Lower lobe of right lung (tissue), 2 donors: Measurements from ENCODE around the gene CALU. TPM values are rescaled to one million over a fixed set of nuclear protein-coding genes. Genes with fewer than 3 reads are reported as not detected.

ENCODE experiments used
- ATAC-seq, 2 donors: fragments of 200-7000 bp; cut with Tn5 transposase; one replicate each; pipeline ENCODE4 v1.9.1; 2020 to 2022; ENCODE audit warnings: mild to moderate bottlenecking in 2 of 2, moderate library complexity in 2 of 2
- DNase-seq: peaks from one replicate; pipeline ENCODE4 v3.0.0-alpha.2; 2020
- H3K27ac ChIP-seq: fragments of 200-600 bp; one replicate; pipeline ENCODE4 v1.8.0; 2022
- H3K27me3 ChIP-seq: fragments of 200-600 bp; one replicate; pipeline ENCODE4 v1.8.0; 2022; ENCODE audit warnings: low read depth
- H3K36me3 ChIP-seq: fragments of 200-600 bp; one replicate; pipeline ENCODE4 v1.8.0; 2022; ENCODE audit warnings: mild to moderate bottlenecking
- H3K4me1 ChIP-seq: fragments of 200-600 bp; one replicate; pipeline ENCODE4 v1.8.0; 2022
- H3K4me3 ChIP-seq: fragments of 200-600 bp; one replicate; pipeline ENCODE4 v1.8.0; 2022; ENCODE audit warnings: mild to moderate bottlenecking
- H3K9me3 ChIP-seq: fragments of 200-600 bp; one replicate; pipeline ENCODE4 v1.8.0; 2022
- intact Hi-C: fragments of 100-400 bp; cut with DNase I; formaldehyde crosslinking; loops from one replicate; pipeline ENCODE4 v1.11.0; 2022
- total RNA-seq: library from RNA; stranded (reverse); fragmentation: NEBNext Ultra II Directional; extraction: Animal tissue kit (Norgen Biotek cat#: 25700); gene quantifications from one replicate; pipeline ENCODE4 v1.2.1, GENCODE V29; 2021
- TF ChIP-seq, protein P1 (sequence below): fragments of 200-600 bp; IDR thresholded peaks from one replicate; pipeline ENCODE4 v1.8.0; 2022; ENCODE audit warnings: antibody characterized with exemption, mild to moderate bottlenecking
- donor health status: DM: no; HTN: yes; CAD: no; lungs with severe emphysema.

Gene CALU
- total RNA-seq, 1 donor from 2014 or later, result 84.6 TPM

DNA sequence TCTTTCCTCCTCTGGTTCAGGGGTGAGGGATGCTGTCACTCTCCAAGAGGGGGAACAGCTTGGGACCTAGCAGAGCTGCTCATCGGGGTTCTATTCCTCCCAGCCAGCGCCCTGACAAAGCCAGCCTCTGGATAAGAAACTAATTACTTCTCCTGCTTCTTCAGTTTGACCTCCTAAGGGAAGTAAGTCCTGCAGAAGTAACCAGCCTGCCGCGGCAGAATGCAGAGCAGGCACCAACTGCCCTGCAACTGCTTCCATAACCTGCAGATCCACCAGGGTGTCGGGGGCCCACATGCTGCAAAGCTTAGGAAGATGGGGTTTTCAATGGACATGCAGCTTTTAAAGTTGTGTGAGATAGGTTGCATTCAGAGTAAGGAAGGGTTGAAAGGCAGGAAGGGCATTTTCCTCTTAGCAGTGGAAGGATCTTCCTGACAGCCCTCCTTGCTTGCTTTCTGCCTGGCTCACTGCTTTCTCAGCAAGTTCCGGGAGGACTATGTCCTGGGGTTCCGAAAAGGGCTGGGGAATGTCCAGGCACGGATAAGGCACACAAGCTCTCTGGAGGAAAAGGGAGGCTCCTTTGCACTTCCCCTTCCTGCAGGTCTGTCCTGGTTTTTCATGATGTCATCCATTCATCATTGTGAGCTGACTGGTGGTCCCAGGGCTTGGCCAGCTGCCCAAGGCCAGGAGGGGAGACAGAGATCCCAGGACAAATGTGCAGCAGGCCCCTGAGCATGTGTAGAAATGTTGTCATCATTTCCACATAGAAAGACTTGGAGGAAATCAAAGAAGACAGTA is 24.3 kb upstream of the CALU start:
- Histone ChIP-seq H3K27me3 (no peaks in the 10 kb centered on the region), H3K27ac (no peak overlapping the region), H3K4me1 (no peaks in the 10 kb centered on the region), H3K4me3 (no peak overlapping the region), H3K36me3 (no peaks in the 10 kb centered on the region), H3K9me3 (no peaks in the 10 kb centered on the region)
- intact Hi-C loops, result no loop called here
- no peak for DNase-seq
- TF ChIP-seq, protein P1, sequence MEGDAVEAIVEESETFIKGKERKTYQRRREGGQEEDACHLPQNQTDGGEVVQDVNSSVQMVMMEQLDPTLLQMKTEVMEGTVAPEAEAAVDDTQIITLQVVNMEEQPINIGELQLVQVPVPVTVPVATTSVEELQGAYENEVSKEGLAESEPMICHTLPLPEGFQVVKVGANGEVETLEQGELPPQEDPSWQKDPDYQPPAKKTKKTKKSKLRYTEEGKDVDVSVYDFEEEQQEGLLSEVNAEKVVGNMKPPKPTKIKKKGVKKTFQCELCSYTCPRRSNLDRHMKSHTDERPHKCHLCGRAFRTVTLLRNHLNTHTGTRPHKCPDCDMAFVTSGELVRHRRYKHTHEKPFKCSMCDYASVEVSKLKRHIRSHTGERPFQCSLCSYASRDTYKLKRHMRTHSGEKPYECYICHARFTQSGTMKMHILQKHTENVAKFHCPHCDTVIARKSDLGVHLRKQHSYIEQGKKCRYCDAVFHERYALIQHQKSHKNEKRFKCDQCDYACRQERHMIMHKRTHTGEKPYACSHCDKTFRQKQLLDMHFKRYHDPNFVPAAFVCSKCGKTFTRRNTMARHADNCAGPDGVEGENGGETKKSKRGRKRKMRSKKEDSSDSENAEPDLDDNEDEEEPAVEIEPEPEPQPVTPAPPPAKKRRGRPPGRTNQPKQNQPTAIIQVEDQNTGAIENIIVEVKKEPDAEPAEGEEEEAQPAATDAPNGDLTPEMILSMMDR, result no peak
- no peak for ATAC-seq

GRCh38 chr7:128718967-128719642 is 20.1 kb upstream of the CALU start:
- ATAC-seq (no peak), DNase-seq (no peak)
- no peaks in the 10 kb centered on the region for H3K4me1 ChIP-seq
- H3K4me3 ChIP-seq, result no peak overlapping the region
- H3K27ac ChIP-seq, result no peak overlapping the region
- intact Hi-C loops, result no loop called here
- H3K27me3 ChIP-seq, result no peaks in the 10 kb centered on the region
- no peaks in the 10 kb centered on the region for H3K36me3 ChIP-seq
- TF ChIP-seq, protein P1, result no peak
- no peaks in the 10 kb centered on the region for H3K9me3 ChIP-seq

- no peak for DNase-seq
- H3K27me3 ChIP-seq, result no peaks in the 10 kb centered on the region
- H3K4me1 ChIP-seq, result no peaks in the 10 kb centered on the region
- no peaks in the 10 kb centered on the region for H3K36me3 ChIP-seq
- intact Hi-C loops, result no loop called here
- TF ChIP-seq, protein P1, result no peak
- H3K4me3 ChIP-seq, result no peak overlapping the region
- no peaks in the 10 kb centered on the region for H3K9me3 ChIP-seq
- H3K27ac ChIP-seq, result no peak overlapping the region
- ATAC-seq, result no peak
These were observed 17.8 kb upstream of the CALU start for GRCh38 chr7:128721376-128721775.

DNA sequence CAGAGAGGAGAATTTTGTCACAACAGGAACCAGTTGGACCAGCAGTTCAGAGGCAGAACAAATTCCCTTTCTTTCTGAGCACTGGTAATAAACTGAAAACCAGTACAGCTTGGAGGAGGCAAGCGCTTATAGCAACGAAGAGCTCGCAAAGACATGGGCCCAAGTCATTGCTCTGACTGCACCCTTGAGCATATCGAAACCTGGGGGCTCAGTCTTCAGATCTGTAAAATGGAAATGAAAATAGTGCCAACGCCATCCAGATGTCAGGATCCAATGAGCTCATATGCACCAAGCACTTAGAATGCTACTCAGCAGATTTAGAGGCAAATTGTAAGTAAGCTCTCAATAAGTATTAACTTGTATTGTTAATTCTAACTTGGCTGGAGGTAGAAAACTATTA is 14.4 kb upstream of the CALU start:
- no peaks in the 10 kb centered on the region for H3K9me3 ChIP-seq
- no peak for DNase-seq
- no peaks in the 10 kb centered on the region for H3K27me3 ChIP-seq
- TF ChIP-seq, protein P1, result no peak
- H3K4me3 ChIP-seq, result no peak overlapping the region
- ATAC-seq, result no peak
- no peak overlapping the region for H3K27ac ChIP-seq
- H3K4me1 ChIP-seq, result no peaks in the 10 kb centered on the region
- intact Hi-C loops, result no loop called here
- H3K36me3 ChIP-seq, result no peaks in the 10 kb centered on the region

DNA sequence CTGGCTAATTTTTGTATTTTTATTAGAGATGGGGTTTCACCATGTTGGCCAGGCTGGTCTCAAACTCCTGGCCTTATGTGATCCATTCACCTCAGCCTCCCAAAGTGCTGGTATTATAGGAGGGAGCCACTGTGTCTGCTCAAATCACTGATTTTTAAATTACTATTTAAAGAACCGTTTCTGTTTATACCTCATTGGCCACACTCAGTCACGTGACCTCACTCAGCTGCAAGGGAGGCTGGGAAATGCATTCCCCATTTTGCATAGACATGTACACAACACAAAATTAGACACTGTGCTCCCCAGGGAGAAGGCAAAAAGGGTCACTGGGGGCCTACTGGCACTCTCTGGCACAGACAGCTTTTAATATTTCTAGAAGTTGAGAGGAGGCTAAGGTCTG is 13.6 kb upstream of the CALU start:
- H3K27me3 ChIP-seq, result no peaks in the 10 kb centered on the region
- TF ChIP-seq, protein P1, result no peak
- H3K27ac ChIP-seq, result no peak overlapping the region
- intact Hi-C loops, result no loop called here
- H3K4me3 ChIP-seq, result no peak overlapping the region
- DNase-seq, result no peak
- H3K4me1 ChIP-seq, result no peaks in the 10 kb centered on the region
- H3K36me3 ChIP-seq, result no peaks in the 10 kb centered on the region
- H3K9me3 ChIP-seq, result no peaks in the 10 kb centered on the region
- no peak for ATAC-seq
